ENCODE measurements around the gene MSL1.
A peak's percentile ranks its signal among the peaks of the same experiment; 100 is the strongest.

Gene MSL1

DNA sequence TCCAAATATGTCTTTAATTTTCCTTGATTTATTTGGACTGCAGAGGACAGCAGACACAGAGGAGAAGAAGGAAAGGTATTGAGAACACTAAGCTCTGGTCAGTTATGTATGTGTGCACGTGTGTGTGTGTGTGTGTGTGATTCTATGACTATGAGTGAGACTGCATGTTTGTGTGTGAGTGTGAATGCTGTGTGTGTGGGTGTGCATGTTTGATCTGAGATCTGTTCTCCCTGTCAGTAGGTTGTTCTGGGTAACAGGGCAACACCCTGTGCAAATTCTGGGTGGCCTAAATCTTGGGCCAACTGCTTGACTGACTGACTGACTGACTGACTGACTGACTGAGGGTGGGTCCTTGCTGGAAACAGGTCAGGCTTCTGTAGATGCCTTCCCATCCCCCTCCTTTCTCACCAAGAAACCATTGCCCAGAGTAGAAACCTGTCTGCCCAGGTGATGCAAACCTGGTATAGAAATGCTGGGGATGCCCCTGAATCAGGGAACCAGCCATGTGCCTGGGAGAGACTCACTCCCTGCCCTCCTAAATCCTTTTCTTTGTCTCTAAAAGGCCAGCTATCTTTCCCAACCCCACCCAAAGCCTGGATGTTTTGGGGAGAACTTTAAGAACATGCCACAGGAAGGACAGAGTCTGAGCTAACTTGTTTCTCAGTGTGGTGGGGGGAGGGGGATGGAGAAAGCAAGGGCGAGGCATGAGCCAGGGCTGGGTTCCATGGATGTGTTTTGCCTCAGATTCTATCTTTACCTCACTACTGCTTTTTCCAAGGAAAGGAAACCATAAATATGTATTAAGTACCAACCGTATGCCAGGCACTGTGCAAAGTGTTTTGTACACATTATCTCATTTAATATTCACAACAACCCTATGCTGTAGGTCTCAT is 16.9 kb upstream of the MSL1 start:
- DNase-seq (ENCODE audit: low read depth in 2 of 2) = no peak

DNA sequence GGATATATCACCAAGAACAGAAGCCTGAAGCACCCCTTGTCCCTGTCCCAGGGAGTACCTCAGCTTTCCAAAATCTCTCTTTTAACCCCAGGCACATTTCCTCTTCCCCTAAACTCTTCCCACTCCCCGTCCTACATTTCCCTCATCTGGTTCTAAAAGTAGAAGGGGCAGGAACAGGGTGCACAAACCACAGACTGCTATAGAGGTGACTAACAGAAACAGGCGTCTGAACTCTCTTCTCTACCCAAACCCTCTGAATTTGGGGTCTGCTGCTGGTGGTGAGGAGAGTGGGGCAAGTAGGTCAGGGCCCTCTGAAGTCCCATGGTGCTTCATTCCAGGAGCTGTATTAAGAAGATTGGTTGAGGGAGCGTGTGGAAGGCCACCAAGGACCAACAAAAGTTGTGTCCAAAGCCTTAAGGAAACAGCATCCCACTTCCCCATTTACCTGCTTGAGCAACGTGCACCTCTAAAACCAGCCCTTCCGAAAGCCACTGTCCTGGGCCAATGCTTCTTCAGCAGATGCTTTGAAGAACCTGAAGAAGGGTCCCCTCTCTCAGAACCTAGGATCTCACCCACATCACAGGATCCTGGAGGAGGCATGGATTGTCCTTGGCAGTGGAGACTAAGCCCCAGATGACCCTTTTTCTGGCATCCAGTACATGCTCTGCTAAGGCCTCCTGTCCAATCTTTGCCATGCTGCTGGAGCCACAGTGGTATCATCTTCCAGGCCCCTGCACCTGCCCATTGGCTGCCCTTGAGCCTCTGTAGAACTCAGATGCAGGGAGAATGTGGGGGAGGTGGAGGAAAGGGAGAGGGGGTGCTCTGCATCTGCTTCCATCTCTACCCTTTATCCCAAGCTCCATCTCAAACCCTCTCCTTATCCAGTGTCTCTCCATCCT is 15.7 kb upstream of the MSL1 start:
- no peak for DNase-seq (ENCODE audit: low read depth in 2 of 2)

DNA sequence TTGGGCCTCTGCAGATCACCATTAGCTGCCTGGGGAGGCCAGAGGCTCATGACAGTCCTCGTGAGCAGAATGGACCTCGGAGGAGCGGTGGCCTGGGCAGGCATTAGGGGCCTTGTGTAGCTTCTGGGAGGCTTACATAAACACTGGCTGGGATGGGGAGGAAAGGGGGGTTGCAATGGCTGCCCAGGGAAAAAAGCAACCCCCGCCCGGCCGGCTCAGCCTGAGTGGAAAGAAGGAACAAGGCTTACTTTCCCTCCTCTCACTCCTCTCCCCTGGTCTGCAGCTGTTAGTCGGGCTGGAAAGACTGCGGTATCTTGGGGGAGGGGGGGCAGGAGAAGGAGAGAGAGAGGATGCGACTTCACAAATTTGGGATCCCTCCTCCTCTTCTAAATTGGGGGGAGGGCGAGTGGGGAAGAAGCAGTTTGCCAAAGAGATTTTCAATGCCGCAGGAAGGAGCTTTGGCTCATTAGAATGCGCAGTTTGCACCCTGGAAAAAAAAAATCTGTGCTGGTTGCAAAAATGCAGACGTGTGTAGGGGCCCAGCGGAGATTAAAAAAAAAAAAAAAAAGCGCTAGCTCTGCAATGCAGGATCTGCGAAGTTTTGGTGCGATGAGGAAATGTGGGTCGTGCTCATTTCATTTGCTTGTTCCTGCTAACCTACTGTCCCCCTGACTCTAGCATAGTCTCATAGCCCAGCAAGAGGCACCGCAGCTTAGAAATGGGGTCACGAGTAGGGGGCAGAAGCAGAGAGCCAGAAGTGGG is 14.8 kb upstream of the MSL1 start:
- DNase-seq (ENCODE audit: low read depth in 2 of 2) = no peak

DNA sequence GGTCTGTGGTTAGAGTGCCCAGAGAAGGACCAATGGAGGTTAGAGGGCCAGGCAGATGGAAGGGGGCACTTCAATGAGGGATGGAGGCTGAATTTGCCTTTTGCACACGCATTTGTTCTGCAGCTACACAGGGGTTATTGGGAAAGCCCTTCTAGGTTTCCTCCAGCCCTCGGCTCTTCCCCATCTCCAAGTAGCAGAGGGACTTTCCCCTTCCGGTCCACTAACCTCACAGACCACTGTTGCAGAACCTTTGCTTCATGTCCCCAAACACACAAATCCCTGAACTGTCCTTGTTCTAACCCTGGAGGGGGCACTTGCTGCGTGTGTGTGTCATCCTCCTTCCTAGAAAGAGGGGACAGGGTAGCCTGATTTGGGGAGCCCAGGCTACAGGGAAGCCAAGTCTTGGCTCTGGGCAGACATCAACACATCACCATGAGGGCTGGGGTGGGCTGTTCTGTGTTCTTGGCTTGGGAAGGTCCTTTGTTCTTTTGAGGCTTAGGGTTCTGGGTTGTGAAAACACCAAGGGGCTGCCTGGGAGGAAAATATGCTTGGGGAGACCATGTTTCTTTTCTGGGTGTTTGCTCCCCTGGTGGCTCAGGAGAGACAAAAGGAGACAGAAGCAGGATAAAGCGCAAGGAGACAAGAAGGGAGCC is 14.1 kb upstream of the MSL1 start:
- DNase-seq (ENCODE audit: low read depth in 2 of 2) = no peak

DNA sequence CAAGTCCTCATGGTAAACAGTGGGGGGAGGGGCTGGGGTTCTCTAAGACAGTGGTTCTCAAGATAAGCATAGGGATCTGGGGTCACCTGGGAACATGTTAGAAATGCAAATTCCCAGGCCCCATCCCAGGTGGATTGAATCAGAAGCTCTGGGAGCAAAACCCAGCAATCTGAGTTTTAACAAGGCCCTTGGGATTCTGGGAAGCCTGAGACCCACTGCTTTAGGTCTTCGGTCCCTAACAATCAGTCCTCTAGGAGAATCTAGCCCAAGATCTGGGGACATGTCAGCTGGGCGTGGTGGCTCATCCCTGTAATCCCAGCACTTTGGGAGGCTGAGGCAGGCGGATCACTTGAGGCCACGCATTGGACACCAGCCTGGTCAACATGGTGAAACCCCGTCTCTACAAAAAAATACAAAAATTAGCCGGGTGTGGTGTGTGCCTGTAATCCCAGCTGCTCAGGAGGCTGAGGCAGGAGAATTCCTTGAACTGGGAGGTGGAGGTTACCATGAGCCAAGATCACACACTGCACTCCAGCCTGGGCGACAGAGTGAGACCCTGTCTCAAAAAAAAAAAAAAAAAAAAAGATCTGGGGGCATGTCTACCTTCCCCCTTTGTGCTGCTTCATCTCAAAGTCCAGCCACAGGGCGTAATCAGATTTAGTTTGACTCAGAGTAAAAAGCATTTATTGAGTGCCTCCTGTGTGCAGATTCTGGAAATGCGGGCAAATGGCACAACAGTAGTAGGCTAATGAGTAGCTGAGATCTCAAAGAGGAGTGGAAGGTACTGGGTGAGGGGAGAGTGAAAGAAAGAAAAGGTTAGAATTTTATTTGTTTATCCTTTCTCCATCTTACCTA is 12.6 kb upstream of the MSL1 start:
- no peak for DNase-seq (ENCODE audit: low read depth in 2 of 2)

DNA sequence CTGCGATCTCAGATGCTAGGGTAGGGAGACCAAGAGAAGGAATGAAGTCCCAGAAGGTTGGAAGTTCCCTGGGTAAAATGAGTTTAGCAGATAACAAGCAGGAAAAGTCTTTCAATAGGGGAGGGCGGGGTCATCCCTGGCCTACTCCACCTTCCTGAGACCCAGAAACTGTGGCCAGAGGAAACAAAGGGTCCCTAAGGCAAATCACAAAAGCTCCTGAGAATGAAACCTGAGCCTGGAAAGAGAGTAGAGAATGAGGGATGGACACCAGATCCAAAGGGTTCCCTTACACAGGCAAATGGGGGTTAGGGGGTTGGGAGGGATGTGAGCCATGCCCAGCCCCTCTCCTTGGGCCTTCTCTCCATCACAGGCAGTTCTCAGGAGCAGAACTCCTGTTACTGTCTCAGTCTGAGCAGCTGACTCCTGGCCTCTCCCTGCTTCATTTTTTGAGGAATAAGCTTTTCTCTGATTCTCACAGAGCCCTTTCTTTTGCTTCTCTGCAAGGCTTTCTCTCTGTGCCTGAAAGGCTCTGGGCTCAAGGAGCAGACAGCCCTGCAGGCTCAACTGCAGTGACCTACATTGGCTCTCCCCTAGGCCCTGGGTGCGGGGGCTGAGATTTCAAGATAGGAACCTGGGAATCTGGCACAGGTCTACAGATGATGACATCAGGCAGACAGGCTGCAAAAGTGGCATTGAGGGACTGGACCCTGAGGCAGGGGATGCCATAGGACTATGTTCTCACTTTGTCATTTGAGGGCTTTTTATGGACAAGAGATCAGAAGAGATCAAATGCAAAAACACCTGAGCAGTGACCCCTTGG is 11.5 kb upstream of the MSL1 start:
- no peak for DNase-seq (ENCODE audit: low read depth in 2 of 2)

DNA sequence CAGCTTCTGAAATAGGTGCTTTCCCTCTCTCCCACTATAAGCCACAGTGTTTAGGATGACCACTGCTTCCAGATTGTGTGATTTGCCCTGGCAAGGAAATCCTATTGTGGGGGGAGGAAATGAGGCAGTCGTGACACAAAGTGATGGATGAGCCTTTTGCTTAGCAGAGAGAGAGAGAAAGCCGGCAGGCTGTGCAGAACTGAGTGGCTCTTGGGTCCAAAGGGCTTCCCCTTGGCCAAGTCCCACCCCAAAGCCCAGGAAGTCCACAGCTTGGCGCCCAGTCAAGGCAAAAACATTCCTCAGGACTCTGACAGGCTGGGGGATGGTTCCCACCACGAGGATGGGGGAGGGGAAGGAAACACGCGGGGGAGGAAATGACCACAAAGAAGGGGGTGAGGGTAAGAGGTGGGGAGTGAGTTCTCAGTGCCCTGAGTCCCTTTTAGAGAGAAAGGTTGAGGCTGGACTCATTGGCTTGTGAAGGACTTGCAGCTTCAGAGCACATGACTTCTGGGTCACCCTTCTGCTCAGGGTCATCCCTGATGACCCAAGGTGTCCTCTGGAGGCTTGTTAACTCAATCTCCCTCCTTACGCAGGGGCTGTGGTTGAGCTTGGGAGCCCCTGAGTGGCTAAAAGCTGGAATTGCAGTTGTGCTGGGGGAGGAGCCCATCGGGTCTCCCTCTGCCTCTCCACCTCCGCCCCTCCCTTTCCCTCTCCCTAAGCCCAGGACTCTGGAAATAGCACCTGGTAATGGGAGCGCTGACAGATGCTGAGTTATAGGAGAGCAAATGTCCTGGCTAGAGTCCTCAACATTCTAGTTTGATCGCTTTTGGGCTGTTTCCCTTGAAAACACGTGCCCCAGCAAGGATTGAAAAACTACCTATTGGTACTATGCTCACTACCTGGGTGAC is 10.3 kb upstream of the MSL1 start:
- DNase-seq (ENCODE audit: low read depth in 2 of 2) = peak in 1 of 2 donors; percentile 53

DNA sequence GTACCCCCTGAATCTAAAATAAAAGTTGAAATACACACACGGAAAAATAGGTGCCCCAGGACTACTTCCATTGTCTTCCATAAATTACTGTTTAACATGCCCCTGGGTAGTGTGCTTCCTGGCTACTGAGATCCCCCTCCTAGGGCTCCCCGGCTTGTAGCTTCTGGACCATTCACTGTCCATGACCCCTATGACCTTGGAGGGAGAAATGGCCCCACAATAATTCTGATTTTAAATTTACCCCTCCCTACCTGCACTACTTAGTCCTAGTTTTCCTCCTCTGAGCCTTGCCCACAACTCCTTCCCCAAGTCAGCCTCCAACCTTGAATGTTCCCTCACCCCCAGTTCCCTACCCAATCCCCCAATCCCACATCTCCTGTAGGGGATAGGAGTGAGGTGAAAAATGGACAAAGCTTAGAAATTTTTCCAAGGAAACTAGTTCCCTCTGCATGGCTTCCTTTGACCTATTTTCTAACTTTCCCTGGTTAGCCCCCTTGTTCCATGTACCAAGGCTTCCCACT is 9.5 kb upstream of the MSL1 start:
- no peak for DNase-seq (ENCODE audit: low read depth in 2 of 2)

DNA sequence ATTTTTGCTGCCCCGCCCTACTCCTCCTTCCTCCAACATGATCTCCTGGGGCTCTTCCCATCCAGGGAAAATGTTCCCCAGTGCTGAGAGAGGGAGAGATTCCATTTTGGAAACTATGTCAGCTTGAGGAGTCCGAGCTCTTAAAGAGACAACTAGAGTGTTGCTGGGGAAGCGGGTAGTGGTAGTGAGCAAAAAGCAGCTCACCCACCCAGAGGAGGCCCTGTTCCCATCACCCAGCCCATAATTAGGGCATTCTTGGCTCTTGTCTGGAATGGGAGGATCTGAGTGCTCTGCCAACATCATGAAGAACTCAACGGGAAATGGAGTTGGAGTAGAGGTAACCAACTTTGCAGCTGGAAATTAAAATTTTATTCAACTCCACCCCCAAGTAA is 9.1 kb upstream of the MSL1 start:
- DNase-seq (ENCODE audit: low read depth in 2 of 2) = no peak

DNA sequence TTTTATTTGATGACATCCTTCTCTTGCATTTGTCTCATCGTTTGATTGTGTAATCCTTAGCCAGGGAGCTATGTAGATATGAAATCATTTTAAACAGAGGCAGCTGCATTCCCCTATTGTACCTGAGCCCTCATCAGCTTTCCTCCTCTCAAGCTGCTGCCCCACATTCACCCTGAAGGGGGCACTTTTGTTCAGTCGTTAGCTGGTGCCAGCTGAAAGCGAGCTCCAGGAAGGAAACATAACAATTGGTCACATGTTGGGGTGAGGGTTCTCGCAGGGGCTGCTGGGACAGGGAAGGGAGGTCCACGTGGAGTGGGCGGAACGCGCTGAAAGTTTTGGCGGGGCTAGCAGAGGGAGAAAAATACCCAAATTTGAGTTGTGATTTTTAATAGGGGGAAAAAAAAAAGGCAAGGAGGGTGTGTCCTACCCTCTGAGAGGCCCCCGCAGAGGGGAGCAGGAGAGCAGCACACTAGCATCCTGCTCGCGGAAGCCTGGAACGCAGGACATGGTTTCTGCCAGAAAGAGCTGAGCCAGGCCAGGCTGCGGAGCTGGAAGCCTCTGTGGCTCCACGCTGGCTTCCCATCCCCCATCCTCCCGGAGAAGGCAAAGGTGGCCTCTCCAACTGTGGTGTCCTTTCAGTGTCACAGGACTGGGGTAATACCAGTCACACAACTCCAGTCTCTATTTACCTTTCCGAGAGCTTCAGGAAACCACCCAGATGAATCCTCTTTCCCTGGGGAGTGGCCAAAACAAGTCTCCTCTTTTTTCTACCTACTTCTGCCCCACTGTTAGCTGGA is 8.5 kb upstream of the MSL1 start:
- DNase-seq (ENCODE audit: low read depth in 2 of 2) = peak; percentile 83 to 93

DNA sequence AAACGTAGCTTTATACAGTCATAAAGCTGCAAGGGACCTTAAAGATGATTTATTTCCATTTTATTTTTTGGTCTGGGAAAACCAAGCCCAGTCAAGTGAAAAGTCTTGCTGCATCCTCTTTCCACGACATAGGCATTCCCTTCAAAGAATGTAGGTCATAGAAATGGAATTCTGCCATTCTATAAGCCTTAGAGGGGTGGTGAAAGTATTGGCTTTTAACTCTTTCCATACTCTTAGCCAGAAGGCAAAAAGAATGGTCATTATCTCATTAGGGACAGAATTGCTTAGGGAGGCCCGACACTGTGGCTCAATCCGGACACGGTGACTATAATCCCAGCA is 7.9 kb upstream of the MSL1 start:
- DNase-seq (ENCODE audit: low read depth in 2 of 2) = no peak

DNA sequence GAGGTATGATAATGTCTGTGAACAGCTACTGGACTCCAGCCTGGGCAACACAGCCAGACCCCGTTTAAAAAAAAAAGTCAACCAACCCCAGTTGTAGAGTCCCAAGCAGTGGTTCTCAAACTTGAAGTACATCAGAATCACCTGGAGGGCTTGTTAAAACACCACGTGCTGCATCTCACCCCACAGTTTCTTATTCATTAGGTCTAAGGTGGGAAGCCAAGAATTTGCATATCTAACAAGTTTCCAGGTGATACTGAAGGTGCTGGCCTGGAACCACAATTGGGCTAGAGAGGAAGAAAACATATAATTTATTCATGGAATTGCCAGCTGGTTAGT is 6.7 kb upstream of the MSL1 start:
- DNase-seq (ENCODE audit: low read depth in 2 of 2) = no peak

DNA sequence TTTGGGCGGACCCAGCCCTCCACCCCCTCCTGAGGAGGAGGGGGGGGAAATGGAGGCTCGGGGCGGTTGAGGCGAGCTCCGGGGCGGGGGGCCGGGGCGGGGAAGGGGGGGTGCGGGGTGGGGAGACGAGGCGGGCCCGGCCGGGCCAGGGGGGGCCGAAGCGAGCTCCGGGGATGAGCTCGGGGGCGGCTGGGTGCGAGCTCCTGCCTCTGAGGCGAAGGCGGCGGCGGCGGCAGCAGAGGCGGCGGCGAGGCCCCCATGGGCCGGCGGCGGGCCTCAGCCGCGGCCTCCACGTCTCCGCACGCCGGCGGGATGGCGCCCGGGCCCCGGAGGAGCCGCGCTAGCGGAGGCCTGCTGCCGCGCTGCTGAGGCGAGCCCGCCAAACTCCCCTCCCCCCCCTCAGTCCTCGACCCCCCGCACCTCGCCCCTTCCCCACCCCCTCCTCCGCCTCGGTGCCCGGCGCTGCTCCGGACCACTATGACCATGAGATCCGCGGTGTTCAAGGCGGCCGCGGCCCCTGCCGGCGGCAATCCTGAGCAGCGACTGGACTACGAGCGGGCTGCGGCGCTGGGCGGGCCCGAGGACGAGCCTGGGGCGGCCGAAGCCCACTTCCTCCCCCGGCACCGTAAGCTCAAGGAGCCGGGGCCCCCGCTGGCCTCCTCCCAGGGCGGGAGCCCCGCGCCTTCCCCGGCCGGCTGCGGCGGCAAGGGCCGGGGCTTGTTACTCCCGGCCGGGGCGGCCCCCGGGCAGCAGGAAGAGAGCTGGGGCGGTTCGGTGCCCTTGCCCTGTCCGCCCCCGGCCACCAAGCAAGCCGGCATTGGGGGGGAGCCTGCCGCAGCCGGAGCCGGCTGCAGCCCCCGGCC is 596 bp downstream of the MSL1 start:
- peak in 1 of 2 donors; percentile 63 for DNase-seq (ENCODE audit: low read depth in 2 of 2)

DNA sequence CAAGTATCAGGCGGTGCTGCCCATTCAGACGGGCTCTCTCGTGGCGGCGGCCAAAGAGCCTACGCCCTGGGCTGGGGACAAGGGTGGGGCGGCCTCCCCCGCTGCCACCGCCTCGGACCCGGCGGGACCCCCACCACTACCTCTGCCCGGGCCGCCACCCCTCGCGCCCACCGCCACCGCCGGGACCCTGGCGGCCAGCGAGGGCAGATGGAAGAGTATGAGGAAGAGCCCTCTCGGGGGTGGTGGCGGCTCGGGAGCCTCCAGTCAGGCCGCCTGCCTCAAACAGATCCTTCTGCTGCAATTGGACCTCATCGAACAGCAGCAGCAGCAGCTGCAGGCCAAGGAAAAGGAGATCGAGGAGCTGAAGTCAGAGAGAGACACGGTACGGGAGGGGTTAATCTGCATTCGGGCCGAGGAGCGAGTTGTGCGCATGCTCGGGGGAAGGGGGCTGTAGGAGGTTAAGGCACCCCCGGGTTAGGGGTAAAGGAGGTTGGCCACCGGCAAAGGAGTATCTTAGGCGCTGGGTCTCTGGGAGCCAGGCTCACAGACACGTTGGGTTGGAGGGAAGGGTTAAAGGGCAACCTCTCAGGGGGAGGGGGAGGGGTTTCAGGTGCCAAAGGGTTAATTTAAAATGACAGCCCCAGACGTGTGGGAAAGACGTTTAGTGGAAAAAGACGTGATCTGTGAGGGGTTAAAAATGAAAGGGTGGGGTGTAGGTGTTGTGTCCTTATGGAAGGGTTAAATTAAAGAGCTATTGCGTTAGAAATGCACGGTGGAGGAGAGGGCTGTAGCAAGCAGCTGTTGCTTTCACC is 1.4 kb downstream of the MSL1 start:
- peak in 1 of 2 donors; percentile 25 for DNase-seq (ENCODE audit: low read depth in 2 of 2)

DNA sequence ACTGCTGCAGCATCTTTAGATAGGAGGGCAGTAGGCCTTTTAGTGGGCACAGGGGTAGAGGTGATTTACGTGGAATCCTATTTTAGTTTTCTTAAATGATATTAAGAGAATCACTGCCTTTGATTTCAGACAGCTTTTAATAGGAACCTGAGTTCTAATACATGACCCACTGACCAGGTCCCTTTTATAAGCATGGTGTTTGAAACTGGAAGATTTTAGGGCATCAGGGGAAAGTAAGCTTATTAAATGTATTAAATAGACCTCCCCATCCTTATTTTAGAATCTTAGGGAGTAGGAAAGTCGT is 2.0 kb downstream of the MSL1 start:
- no peak for DNase-seq (ENCODE audit: low read depth in 2 of 2)

Measured in stimulated activated CD8-positive, alpha-beta memory T cell treated with anti-CD3 and anti-CD28 coated beads, Interleukin-7, amount 100 ng/mL, for 4 hours (primary cell).